ENCODE data around the gene PTPRG. TPM values are rescaled to one million over a fixed set of nuclear protein-coding genes. Genes with fewer than 3 reads are reported as not detected.

Gene PTPRG
- total RNA-seq, 2 donors from 2014 or later = 76.5 to 108 TPM

- Histone ChIP-seq H3K27ac (ENCODE audit: low read depth, low read length) (no peak overlapping the region), H3K27me3 (ENCODE audit: control insufficient read depth, insufficient read depth, low read length, poor library complexity, severe bottlenecking) (no peaks in the 10 kb centered on the region), H3K36me3 (ENCODE audit: control insufficient read depth, insufficient read depth, low read length) (peaks cover 24% of the 10 kb centered on the region), H3K9ac (ENCODE audit: extremely low read depth, low read length, poor library complexity, severe bottlenecking) (no peak overlapping the region), H3K4me1 (ENCODE audit: control insufficient read depth, insufficient read depth, low read length) (peaks cover 3% of the 10 kb centered on the region), H3K9me3 (ENCODE audit: control insufficient read depth, low read length) (peaks cover 16% of the 10 kb centered on the region), H3K4me3 (ENCODE audit: low read length) (no peak overlapping the region)
- DNase-seq = no peak
- TF ChIP-seq CTCF (conservative IDR thresholded peaks at IDR 0.05) = no peak
- H3K27ac Mint-ChIP-seq = no peak overlapping the region
- no peak overlapping the region for H3K4me3 Mint-ChIP-seq
- H3K36me3 Mint-ChIP-seq (ENCODE audit: low read depth) = peaks cover 38% of the 10 kb centered on the region
- peaks cover 22% of the 10 kb centered on the region for H3K4me1 Mint-ChIP-seq
- 93 to 96% methylated on average over 4 to 6 of the region's 6 CpGs for WGBS, 2 experiments (ENCODE audit: insufficient coverage in 1 of 2, insufficient read length in 1 of 2)
- H3K27me3 Mint-ChIP-seq (ENCODE audit: insufficient read depth) = no peaks in the 10 kb centered on the region
- H3K9me3 Mint-ChIP-seq = peaks cover 8% of the 10 kb centered on the region
These were observed 44.8 kb downstream of the PTPRG start for GRCh38 chr3:61606196-61606595.

- H3K9me3 ChIP-seq (ENCODE audit: control insufficient read depth, low read length) = peaks cover 12% of the 10 kb centered on the region
- peaks cover 29% of the 10 kb centered on the region for H3K4me1 Mint-ChIP-seq
These were observed 46.7 kb downstream of the PTPRG start for GRCh38 chr3:61608072-61608471.

GRCh38 chr3:61608711-61609110 lies 47.3 kb downstream of the PTPRG start:
- peaks cover 15% of the 10 kb centered on the region for H3K36me3 ChIP-seq (ENCODE audit: control insufficient read depth, insufficient read depth, low read length)
- H3K4me3 ChIP-seq (ENCODE audit: low read length) = no peak overlapping the region
- WGBS, 2 experiments (ENCODE audit: insufficient coverage in 1 of 2, insufficient read length in 1 of 2) = 83 to 85% methylated on average over 1 to 5 of the region's 5 CpGs
- H3K9ac ChIP-seq (ENCODE audit: extremely low read depth, low read length, poor library complexity, severe bottlenecking) = no peak overlapping the region
- peaks cover 3% of the 10 kb centered on the region for H3K4me1 ChIP-seq (ENCODE audit: control insufficient read depth, insufficient read depth, low read length)
- H3K36me3 Mint-ChIP-seq (ENCODE audit: low read depth) = peaks cover 20% of the 10 kb centered on the region
- H3K27me3 Mint-ChIP-seq (ENCODE audit: insufficient read depth) = no peaks in the 10 kb centered on the region
- H3K4me3 Mint-ChIP-seq = no peak overlapping the region
- no peak for DNase-seq
- peaks cover 6% of the 10 kb centered on the region for H3K9me3 ChIP-seq (ENCODE audit: control insufficient read depth, low read length)
- peaks cover 3% of the 10 kb centered on the region for H3K9me3 Mint-ChIP-seq
- no peak for TF ChIP-seq CTCF (conservative IDR thresholded peaks at IDR 0.05)
- H3K27ac Mint-ChIP-seq = no peak overlapping the region
- no peaks in the 10 kb centered on the region for H3K27me3 ChIP-seq (ENCODE audit: control insufficient read depth, insufficient read depth, low read length, poor library complexity, severe bottlenecking)
- peaks cover 29% of the 10 kb centered on the region for H3K4me1 Mint-ChIP-seq
- no peak overlapping the region for H3K27ac ChIP-seq (ENCODE audit: low read depth, low read length)

More at GRCh38 chr3:61608072-61608471, 46.7 kb downstream of the PTPRG start:
- Histone ChIP-seq H3K36me3 (ENCODE audit: control insufficient read depth, insufficient read depth, low read length) (peaks cover 22% of the 10 kb centered on the region), H3K4me3 (ENCODE audit: low read length) (no peak overlapping the region), H3K9ac (ENCODE audit: extremely low read depth, low read length, poor library complexity, severe bottlenecking) (no peak overlapping the region), H3K27me3 (ENCODE audit: control insufficient read depth, insufficient read depth, low read length, poor library complexity, severe bottlenecking) (no peaks in the 10 kb centered on the region), H3K27ac (ENCODE audit: low read depth, low read length) (no peak overlapping the region), H3K4me1 (ENCODE audit: control insufficient read depth, insufficient read depth, low read length) (peaks cover 3% of the 10 kb centered on the region)
- Mint-ChIP-seq H3K27ac (no peak overlapping the region), H3K4me3 (no peak overlapping the region), H3K27me3 (ENCODE audit: insufficient read depth) (no peaks in the 10 kb centered on the region), H3K9me3 (peaks cover 5% of the 10 kb centered on the region), H3K36me3 (ENCODE audit: low read depth) (peaks cover 25% of the 10 kb centered on the region)
- WGBS, 2 experiments (ENCODE audit: insufficient coverage in 1 of 2, insufficient read length in 1 of 2) = 91 to 93% methylated on average over 4 to 6 of the region's 6 CpGs
- TF ChIP-seq CTCF (conservative IDR thresholded peaks at IDR 0.05) = no peak
- DNase-seq = no peak
